SU-DHL-6 (cell line): ENCODE data around the gene ASCC3.

Experiments
- CTCF ChIP-seq: fragments of 200-600 bp; sonication (generic); IDR thresholded peaks from one replicate; pipeline ENCODE4 v1.5.1; 2017; ENCODE audit warnings: antibody characterized with exemption, mild to moderate bottlenecking, low read length, moderate library complexity; ENCODE audit not compliant: insufficient read depth, poor library complexity, severe bottlenecking
- EZH2phosphoT487 ChIP-seq: fragments of 200-600 bp; sonication (generic), shearing (Covaris generic); conservative IDR thresholded peaks from 2 replicates; pipeline ENCODE4 v1.6.1; 2018; ENCODE audit warnings: mild to moderate bottlenecking, antibody characterized with exemption, low read length, moderate library complexity, mixed read lengths

- no peak for TF ChIP-seq CTCF
- TF ChIP-seq EZH2phosphoT487, result no peak
Observed at GRCh38 chr6:100518588-100518987, 362.5 kb downstream of the ASCC3 start.
